Natural killer cell treated with Interleukin-12 subunit alpha and Interleukin-12 subunit beta and Interleukin-15 and Interleukin-18, amount 100 ng/mL, for 72 hours (primary cell): ENCODE data around the gene TIA1. TPM values are rescaled to one million over a fixed set of nuclear protein-coding genes. Genes with fewer than 3 reads are reported as not detected.
A peak's percentile ranks its signal among the peaks of the same experiment; 100 is the strongest.
"Not testable (repeated sequence)": the region's sequence is repeated elsewhere in the genome, so short reads cannot be mapped to it uniquely, and the experiment has no call there.

Experiments used
- ATAC-seq, 2 donors: fragments of 150-1000 bp; cut with Tn5 transposase in 1 of 2; sonication (Bioruptor Pico), chemical (Tn5 transposase) in 1 of 2; 2 replicates each; pipeline ENCODE4 v1.10.0; 2021
- DNase-seq: peaks from one replicate; pipeline ENCODE4 v3.0.0; 2022; ENCODE audit warnings: low spot score
- H3K27ac Mint-ChIP-seq, 2 donors: 1 replicate in 1 of 2; 2 replicates in 1 of 2; pipeline ENCODE4 v1.8.0; 2022; ENCODE audit warnings: mixed read lengths in 2 of 2, mild to moderate bottlenecking in 1 of 2, moderate library complexity in 1 of 2
- H3K27me3 Mint-ChIP-seq, 2 donors: 1 replicate in 1 of 2; 2 replicates in 1 of 2; pipeline ENCODE4 v1.8.0; 2022; ENCODE audit warnings: mixed read lengths in 2 of 2
- H3K36me3 Mint-ChIP-seq: one replicate; pipeline ENCODE4 v1.8.0; 2022; ENCODE audit warnings: mixed read lengths
- H3K4me1 Mint-ChIP-seq, 2 donors: 1 replicate in 1 of 2; 2 replicates in 1 of 2; pipeline ENCODE4 v1.8.0; 2022; ENCODE audit warnings: low read depth in 2 of 2, mixed read lengths in 2 of 2, mild to moderate bottlenecking in 1 of 2
- H3K4me3 Mint-ChIP-seq: one replicate; pipeline ENCODE4 v1.8.0; 2022; ENCODE audit warnings: mixed read lengths
- H3K9me3 Mint-ChIP-seq: 2 replicates; pipeline ENCODE4 v1.8.0; 2022; ENCODE audit warnings: mixed read lengths
- total RNA-seq, 2 donors: library from RNA; stranded (reverse); gene quantifications; one replicate each; pipeline ENCODE4 v1.2.3, GENCODE V29; 2022

TIA1 gene
- total RNA-seq, 2 donors from 2014 or later, result 103 to 125 TPM

DNA sequence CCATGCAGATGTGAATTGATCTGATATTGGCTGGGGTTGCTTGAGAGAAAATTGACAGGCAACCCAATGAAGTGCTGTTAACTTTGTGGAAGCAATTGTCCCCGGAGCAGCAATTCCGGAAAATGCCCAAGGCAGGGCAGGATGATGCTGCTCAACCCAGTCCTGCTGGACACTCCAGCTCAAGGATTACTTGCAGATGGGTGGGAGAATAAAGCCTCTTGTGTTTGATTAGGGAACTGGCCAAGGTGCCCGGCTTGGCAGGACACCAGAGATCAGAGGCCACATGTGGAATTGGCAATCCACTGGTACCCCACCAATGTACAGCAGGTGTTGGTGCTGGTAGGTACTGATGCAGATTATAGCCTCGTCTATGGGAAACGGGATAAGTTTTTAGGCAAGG, 45.3 kb downstream of the TIA1 start:
- no peaks in the 10 kb centered on the region for H3K27me3 Mint-ChIP-seq
- no peak overlapping the region for H3K27ac Mint-ChIP-seq
- H3K4me1 Mint-ChIP-seq, result no peaks in the 10 kb centered on the region
- H3K36me3 Mint-ChIP-seq, result no peaks in the 10 kb centered on the region
- no peaks in the 10 kb centered on the region for H3K9me3 Mint-ChIP-seq
- H3K4me3 Mint-ChIP-seq, result no peak overlapping the region
- DNase-seq (no peak), ATAC-seq (no peak)

- Mint-ChIP-seq H3K27ac (no peak overlapping the region), H3K9me3 (no peaks in the 10 kb centered on the region), H3K4me3 (no peak overlapping the region), H3K4me1 (no peaks in the 10 kb centered on the region), H3K36me3 (no peaks in the 10 kb centered on the region), H3K27me3 (no peaks in the 10 kb centered on the region)
- no peak for DNase-seq
- no peak for ATAC-seq
Measured at GRCh38 chr2:70202236-70202806, 46.1 kb downstream of the TIA1 start.

DNA sequence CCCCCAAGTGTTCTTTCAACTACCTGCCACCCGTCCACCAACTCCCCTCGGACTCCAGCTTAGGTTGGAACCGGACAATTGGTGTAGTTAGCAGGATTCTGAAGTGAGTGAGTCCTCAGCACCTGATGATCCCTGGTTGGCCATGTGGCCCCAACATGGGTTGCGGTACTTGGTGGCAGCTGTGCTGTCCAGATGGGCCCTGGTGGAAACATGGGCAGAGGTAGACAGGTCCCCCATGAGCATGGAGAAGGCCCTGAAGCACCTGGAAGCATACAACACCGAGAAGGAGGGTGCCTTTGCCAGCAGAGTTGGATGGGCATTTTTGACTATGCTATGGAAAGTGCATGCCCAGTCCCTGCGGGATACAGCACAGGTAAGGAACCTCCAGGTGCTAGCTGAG, 46.6 kb downstream of the TIA1 start:
- H3K4me3 Mint-ChIP-seq, result no peak overlapping the region
- no peak overlapping the region for H3K27ac Mint-ChIP-seq
- H3K9me3 Mint-ChIP-seq, result no peaks in the 10 kb centered on the region
- H3K4me1 Mint-ChIP-seq, result no peaks in the 10 kb centered on the region
- ATAC-seq (no peak), DNase-seq (no peak)
- no peaks in the 10 kb centered on the region for H3K27me3 Mint-ChIP-seq
- no peaks in the 10 kb centered on the region for H3K36me3 Mint-ChIP-seq

DNA sequence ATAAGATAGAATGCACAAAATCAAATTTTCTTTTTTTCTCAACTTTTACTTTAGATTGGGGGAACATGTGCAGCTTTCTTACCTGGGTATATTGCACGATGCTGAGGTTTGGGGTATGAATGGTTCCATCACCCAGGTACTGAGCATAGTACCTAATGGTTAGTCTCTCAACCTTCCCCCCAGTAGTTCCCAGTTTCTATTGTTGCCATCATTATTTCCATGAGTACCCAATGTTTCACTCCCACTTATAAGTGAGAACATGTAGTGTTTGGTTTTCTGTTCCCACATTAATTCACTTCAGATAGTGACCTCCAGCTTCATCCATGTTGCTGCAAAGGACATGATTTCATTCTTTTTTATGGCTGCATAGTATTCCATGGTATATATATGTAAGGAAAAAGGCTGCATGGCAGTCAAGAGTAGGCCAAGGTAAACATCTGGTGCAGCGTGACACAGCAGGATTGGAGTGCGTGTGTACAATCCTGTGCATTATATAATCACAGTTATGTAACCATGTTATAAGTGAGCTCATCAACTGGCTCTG, 47.1 kb downstream of the TIA1 start:
- H3K4me1 Mint-ChIP-seq, result no peaks in the 10 kb centered on the region
- H3K9me3 Mint-ChIP-seq, result no peaks in the 10 kb centered on the region
- ATAC-seq (no peak), DNase-seq (no peak)
- H3K27ac Mint-ChIP-seq, result no peak overlapping the region
- no peaks in the 10 kb centered on the region for H3K27me3 Mint-ChIP-seq
- H3K4me3 Mint-ChIP-seq, result no peak overlapping the region
- no peaks in the 10 kb centered on the region for H3K36me3 Mint-ChIP-seq

- no peaks in the 10 kb centered on the region for H3K27me3 Mint-ChIP-seq
- no peak for DNase-seq
Measured at GRCh38 chr2:70199320-70199864, 49.0 kb downstream of the TIA1 start.

GRCh38 chr2:70192516-70192915, 55.9 kb downstream of the TIA1 start:
- ATAC-seq (no peak), DNase-seq (no peak)
- Mint-ChIP-seq H3K27me3 (no peaks in the 10 kb centered on the region), H3K4me1 (peaks cover 18 to 23% of the 10 kb centered on the region in 2 donors), H3K9me3 (no peaks in the 10 kb centered on the region), H3K27ac (no peak overlapping the region), H3K4me3 (no peak overlapping the region), H3K36me3 (peaks cover 5% of the 10 kb centered on the region)

More at GRCh38 chr2:70199320-70199864, 49.0 kb downstream of the TIA1 start:
- Mint-ChIP-seq H3K36me3 (no peaks in the 10 kb centered on the region), H3K4me1 (no peaks in the 10 kb centered on the region), H3K9me3 (no peaks in the 10 kb centered on the region), H3K4me3 (no peak overlapping the region), H3K27ac (no peak overlapping the region)
- no peak for ATAC-seq

DNA sequence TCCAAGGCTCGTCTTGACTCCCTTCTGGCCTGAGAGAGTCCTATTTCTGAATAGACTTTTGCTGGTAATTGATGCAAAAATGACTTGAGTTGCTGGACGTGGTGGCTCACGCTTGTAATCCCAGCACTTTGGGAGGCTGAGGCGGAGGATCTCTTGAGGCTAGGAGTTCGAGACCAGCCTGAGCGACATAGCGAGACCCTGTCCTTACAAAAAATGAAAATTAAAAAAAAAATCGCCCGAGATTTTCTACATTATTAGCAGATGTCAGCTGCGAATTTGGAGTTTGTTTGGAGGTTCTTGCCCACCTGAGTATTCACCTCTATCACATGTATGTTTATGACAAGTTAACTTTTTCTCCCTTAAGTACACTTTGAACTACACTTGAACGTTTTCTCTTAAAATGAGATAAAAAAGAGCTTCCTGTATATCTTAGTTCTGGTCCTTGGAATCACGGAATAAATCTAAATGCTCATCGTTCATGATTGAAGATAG, 57.1 kb downstream of the TIA1 start:
- no peaks in the 10 kb centered on the region for H3K9me3 Mint-ChIP-seq
- no peaks in the 10 kb centered on the region for H3K27me3 Mint-ChIP-seq
- H3K4me1 Mint-ChIP-seq, result peaks cover 18 to 23% of the 10 kb centered on the region in 2 donors
- ATAC-seq (no peak), DNase-seq (no peak)
- peaks cover 5% of the 10 kb centered on the region for H3K36me3 Mint-ChIP-seq
- peak overlapping the region; percentile 95 for H3K4me3 Mint-ChIP-seq
- H3K27ac Mint-ChIP-seq, result peak overlapping the region; percentile 96 to 99

- DNase-seq, result peak; percentile 97
- Mint-ChIP-seq H3K27ac (peak within 1 kb of the TSS; percentile 96 to 99), H3K36me3 (peaks cover 5% of the 10 kb centered on the region), H3K27me3 (no peaks in the 10 kb centered on the region), H3K9me3 (no peaks in the 10 kb centered on the region), H3K4me1 (peaks cover 18 to 23% of the 10 kb centered on the region in 2 donors), H3K4me3 (peak within 1 kb of the TSS; percentile 95)
- ATAC-seq, result peak; percentile 94 to 95
Measured at GRCh38 chr2:70190418-70191243, 57.8 kb downstream of the TIA1 start, which contains the start of gene C2orf42. C2orf42 (minus strand) TSS chr2:70191019; CDS start chr2:70181985, 9,034 bp downstream.

DNA sequence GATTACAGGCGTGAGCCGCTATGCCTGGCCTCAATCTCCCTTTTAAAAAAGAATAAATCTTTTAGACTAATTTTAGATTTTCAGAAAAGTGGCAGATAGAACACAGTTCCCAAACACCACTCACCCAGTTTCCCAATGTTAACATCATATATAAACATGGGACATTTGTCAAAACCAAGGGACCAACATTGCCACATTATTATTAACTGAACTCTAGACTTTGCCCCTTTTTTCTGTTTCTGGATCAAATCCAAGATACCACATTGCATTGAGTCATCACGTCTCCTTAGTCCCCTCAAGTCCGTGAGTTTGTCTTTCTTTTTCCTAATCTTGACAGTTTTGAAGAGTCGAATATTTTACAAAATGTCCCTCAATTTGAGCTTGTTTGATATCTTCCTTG, 60.0 kb downstream of the TIA1 start:
- ATAC-seq (no peak), DNase-seq (no peak)
- Mint-ChIP-seq H3K4me1 (peaks cover 18 to 23% of the 10 kb centered on the region in 2 donors), H3K36me3 (peaks cover 5% of the 10 kb centered on the region), H3K4me3 (no peak overlapping the region), H3K27ac (peak overlapping the region in 1 of 2 donors; percentile 51), H3K27me3 (no peaks in the 10 kb centered on the region), H3K9me3 (no peaks in the 10 kb centered on the region)

- not testable (repeated sequence) for DNase-seq, H3K9me3 Mint-ChIP-seq, H3K4me3 Mint-ChIP-seq, ATAC-seq, H3K27ac Mint-ChIP-seq, H3K27me3 Mint-ChIP-seq, H3K36me3 Mint-ChIP-seq
- H3K4me1 Mint-ChIP-seq, result peaks cover 18 to 23% of the 10 kb centered on the region in 2 donors
Measured at GRCh38 chr2:70187170-70187569, 61.3 kb downstream of the TIA1 start.

GRCh38 chr2:70182689-70183088, 65.7 kb downstream of the TIA1 start:
- no peak for DNase-seq
- Mint-ChIP-seq H3K27ac (peak overlapping the region; percentile 72 to 78), H3K4me3 (no peak overlapping the region), H3K27me3 (no peaks in the 10 kb centered on the region), H3K4me1 (peaks cover 9 to 10% of the 10 kb centered on the region in 2 donors), H3K36me3 (no peaks in the 10 kb centered on the region), H3K9me3 (no peaks in the 10 kb centered on the region)
- no peak for ATAC-seq

DNA sequence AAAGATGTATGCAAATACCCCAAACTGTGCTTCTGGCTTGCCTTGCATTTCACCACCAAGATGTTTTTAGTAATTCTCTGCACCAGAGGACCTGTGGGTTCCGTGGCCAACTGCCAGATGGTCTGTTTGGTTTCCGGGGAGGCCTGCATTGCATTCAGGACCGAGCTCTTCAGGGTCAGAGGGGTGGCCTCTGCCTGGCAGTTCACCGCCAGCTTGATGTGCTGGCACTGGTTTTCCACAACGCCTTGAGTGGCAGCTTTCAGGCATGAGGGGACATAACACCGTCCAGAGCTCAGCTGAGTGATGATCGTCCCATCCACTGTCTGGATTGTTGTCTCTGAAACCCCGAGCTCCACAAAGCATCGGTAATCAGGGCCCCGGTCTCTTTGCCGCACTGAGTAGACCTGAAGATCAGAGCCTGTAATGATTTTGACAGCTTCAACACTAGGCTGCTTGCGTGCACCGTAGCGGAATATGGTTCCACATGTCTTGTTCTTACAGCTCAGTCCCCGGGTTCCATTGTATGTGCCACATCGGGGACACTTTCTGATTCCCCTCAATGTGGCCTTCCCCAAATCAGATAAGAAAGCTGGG, 67.0 kb downstream of the TIA1 start:
- no peaks in the 10 kb centered on the region for H3K27me3 Mint-ChIP-seq
- H3K27ac Mint-ChIP-seq, result peak overlapping the region; percentile 72 to 78

DNA sequence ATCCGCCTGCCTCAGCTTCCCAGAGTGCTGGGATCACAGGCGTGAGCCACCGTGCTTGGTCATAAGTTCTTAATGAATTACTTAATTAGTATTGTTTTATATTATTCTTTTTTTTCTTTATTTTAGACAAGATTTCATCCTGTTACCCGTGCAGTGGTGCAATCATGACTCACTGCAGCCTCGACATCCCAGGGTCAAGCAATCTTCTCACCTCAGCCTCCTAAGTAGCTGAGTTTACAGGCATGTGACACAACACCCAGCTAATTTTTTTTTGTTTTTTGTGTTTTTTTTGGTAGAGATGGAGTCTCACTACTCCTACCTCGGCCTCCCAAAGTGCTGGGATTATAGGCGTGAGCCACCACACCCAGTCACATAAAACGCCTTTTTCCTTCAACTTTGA, 74.9 kb downstream of the TIA1 start:
- Mint-ChIP-seq H3K4me3 (no peak overlapping the region), H3K4me1 (no peaks in the 10 kb centered on the region), H3K36me3 (peaks cover 16% of the 10 kb centered on the region), H3K27me3 (no peaks in the 10 kb centered on the region), H3K27ac (no peak overlapping the region), H3K9me3 (no peaks in the 10 kb centered on the region)
- no peak for DNase-seq
- peak; percentile 44 to 59 for ATAC-seq

More for the DNA sequence above, 67.0 kb downstream of the TIA1 start:
- Mint-ChIP-seq H3K4me3 (peak overlapping the region; percentile 71), H3K9me3 (no peaks in the 10 kb centered on the region), H3K36me3 (no peaks in the 10 kb centered on the region), H3K4me1 (peaks cover 9 to 10% of the 10 kb centered on the region in 2 donors)
- DNase-seq, result peak; percentile 63
- peak; percentile 89 to 92 for ATAC-seq
